HCT116 (cell line): ENCODE results near the gene NOD1. TPM values are rescaled to one million over a fixed set of nuclear protein-coding genes. Genes with fewer than 3 reads are reported as not detected.

Experiments
- ATAC-seq: fragments of 200-7000 bp; cut with Tn5 transposase; 2 replicates; pipeline ENCODE4 v1.9.1; 2020; ENCODE audit warnings: mild to moderate bottlenecking, moderate library complexity
- BruUV-seq: library from RNA; stranded (reverse); fragments of 400-500 nt; replicated peaks from 2 replicates; lab custom pipeline; 2021; lab: Mats Ljungman, UMichigan
- CTCF ChIA-PET: fragments of 300-600 bp; sonication (Branson Sonifier 250); formaldehyde crosslinking; loops from one replicate; lab custom pipeline; 2021; ENCODE audit warnings: antibody characterized with exemption; lab: Charles Lee
- POLR2A ChIA-PET: fragments of 300-600, 350-600 bp; sonication (Branson Sonifier 250); formaldehyde crosslinking; loops from one replicate; lab custom pipeline; 2021; ENCODE audit warnings: antibody characterized with exemption; lab: Charles Lee
- RAD21 ChIA-PET, 2 experiments: fragments of 300-600 bp; sonication (Branson Sonifier 250); formaldehyde crosslinking; loops; one replicate each; lab custom pipeline; 2023; ENCODE audit warnings: low total read pairs in 2 of 2; ENCODE audit not compliant: uncharacterized antibody in 2 of 2, unreplicated experiment in 2 of 2, low non-redundant PET in 1 of 2; lab: Charles Lee
- DNase-seq: peaks from one replicate; pipeline ENCODE4 v3.0.0-alpha.2; 2010; ENCODE audit warnings: low read depth, low spot score
- H2AFZ ChIP-seq: fragments of 200-600 bp; shearing (Covaris generic), sonication (generic); 2 replicates; pipeline ENCODE4 v1.6.1; 2017; ENCODE audit warnings: low read depth, mixed run types, mixed read lengths, antibody characterized with exemption, low read length; ENCODE audit not compliant: poor library complexity, severe bottlenecking
- H3K27ac ChIP-seq: 2 replicates; pipeline ENCODE4 v1.5.1; 2012; ENCODE audit warnings: low read depth, low read length
- H3K27me3 ChIP-seq: fragments of 200-600 bp; sonication (generic); 2 replicates; pipeline ENCODE4 v1.6.1; 2016; ENCODE audit warnings: mixed run types, low read length, mixed read lengths; ENCODE audit not compliant: insufficient read depth
- H3K36me3 ChIP-seq, 2 experiments: fragments of 200-500 bp in 1 of 2; fragments of 200-600 bp in 1 of 2; sonication (Bioruptor generic) in 1 of 2; sonication (generic) in 1 of 2; 2 replicates each; pipeline versions ENCODE4 v1.5.1 to v1.6.1; 2014 to 2016; ENCODE audit warnings: low read length in 2 of 2, inconsistent platforms in 1 of 2, mixed read lengths in 1 of 2, mixed run types in 1 of 2; ENCODE audit not compliant: insufficient read depth in 2 of 2, control insufficient read depth in 1 of 2
- H3K4me1 ChIP-seq, 2 experiments: fragments of 200-600 bp in 1 of 2; sonication (generic) in 1 of 2; 2 replicates each; pipeline versions ENCODE4 v1.5.1 to v1.6.1; 2012 to 2017; ENCODE audit warnings: low read length in 2 of 2, inconsistent platforms in 1 of 2, mild to moderate bottlenecking in 1 of 2, mixed read lengths in 1 of 2, mixed run types in 1 of 2, moderate library complexity in 1 of 2; ENCODE audit not compliant: insufficient read depth in 2 of 2, control insufficient read depth in 1 of 2
- H3K4me2 ChIP-seq: fragments of 200-600 bp; sonication (generic); 2 replicates; pipeline ENCODE4 v1.6.1; 2017; ENCODE audit warnings: mixed run types, low read length, mixed read lengths
- H3K4me3 ChIP-seq, 2 experiments: fragments of 200-600 bp in 1 of 2; sonication (generic) in 1 of 2; replicated peaks in 1 of 2; 2 replicates each; pipeline ENCODE4 v1.5.1; 2011 to 2016; ENCODE audit warnings: low read length in 2 of 2, control low read depth in 1 of 2, low read depth in 1 of 2, mild to moderate bottlenecking in 1 of 2, mixed read lengths in 1 of 2, mixed run types in 1 of 2
- H3K79me2 ChIP-seq: fragments of 200-600 bp; sonication (generic); 2 replicates; pipeline ENCODE4 v1.6.1; 2017; ENCODE audit warnings: mild to moderate bottlenecking, mixed run types, low read length, moderate library complexity, mixed read lengths; ENCODE audit not compliant: insufficient read depth
- H3K9ac ChIP-seq: fragments of 200-600 bp; sonication (generic); 2 replicates; pipeline ENCODE4 v1.6.1; 2016; ENCODE audit warnings: low read length, mixed read lengths
- H3K9me2 ChIP-seq: fragments of 200-600 bp; sonication (generic), shearing (Covaris generic); 2 replicates; pipeline ENCODE4 v1.6.1; 2017; ENCODE audit warnings: mixed run types, mild to moderate bottlenecking, moderate library complexity; ENCODE audit not compliant: insufficient read depth
- H3K9me3 ChIP-seq, 2 experiments: fragments of 200-500 bp in 1 of 2; fragments of 200-600 bp in 1 of 2; sonication (Bioruptor generic) in 1 of 2; sonication (generic) in 1 of 2; 2 replicates each; pipeline ENCODE4 v1.6.1; 2014 to 2017; ENCODE audit warnings: low read length in 2 of 2, mixed read lengths in 2 of 2, inconsistent platforms in 1 of 2, low read depth in 1 of 2, mild to moderate bottlenecking in 1 of 2, mixed run types in 1 of 2, moderate library complexity in 1 of 2; ENCODE audit not compliant: control insufficient read depth in 1 of 2, insufficient read depth in 1 of 2
- H4K20me1 ChIP-seq: fragments of 200-600 bp; sonication (generic), shearing (Covaris generic); 2 replicates; pipeline ENCODE4 v1.6.1; 2017; ENCODE audit warnings: mixed run types, mild to moderate bottlenecking, moderate library complexity; ENCODE audit not compliant: insufficient read depth
- CBX3 ChIP-seq: IDR thresholded peaks from 2 replicates; pipeline ENCODE4 v1.6.1; 2012; ENCODE audit warnings: low read depth
- CEBPB ChIP-seq: IDR thresholded peaks from 2 replicates; pipeline ENCODE4 v1.6.1; 2012; ENCODE audit warnings: low read depth
- ELF1 ChIP-seq: IDR thresholded peaks from 2 replicates; pipeline ENCODE4 v1.6.1; 2012; ENCODE audit warnings: low read depth, borderline replicate concordance
- EZH2phosphoT487 ChIP-seq: fragments of 200-600 bp; IDR thresholded peaks from 2 replicates; pipeline ENCODE4 v1.6.1; 2018; ENCODE audit warnings: antibody characterized with exemption, borderline replicate concordance
- JUND ChIP-seq: IDR thresholded peaks from 2 replicates; pipeline ENCODE4 v1.6.1; 2012
- POLR2AphosphoS5 ChIP-seq: IDR thresholded peaks from 2 replicates; pipeline ENCODE4 v1.6.1; 2011; ENCODE audit warnings: mild to moderate bottlenecking, low read depth, low read length, moderate library complexity
- RAD21 ChIP-seq: IDR thresholded peaks from 2 replicates; pipeline ENCODE4 v1.6.1; 2012; ENCODE audit warnings: low read depth, mild to moderate bottlenecking
- SIN3A ChIP-seq: IDR thresholded peaks from 2 replicates; pipeline ENCODE4 v1.6.1; 2012; ENCODE audit warnings: low read depth
- SP1 ChIP-seq: IDR thresholded peaks from 2 replicates; pipeline ENCODE4 v1.6.1; 2012; ENCODE audit warnings: low read depth
- SRF ChIP-seq: IDR thresholded peaks from 2 replicates; pipeline ENCODE4 v1.6.1; 2012; ENCODE audit warnings: low read depth
- TCF7L2 ChIP-seq: IDR thresholded peaks from 2 replicates; pipeline ENCODE4 v1.7.0; 2011; ENCODE audit warnings: borderline replicate concordance, inconsistent platforms; ENCODE audit not compliant: insufficient read depth, insufficient read length; ENCODE audit errors: extremely low read depth
- YY1 ChIP-seq: IDR thresholded peaks from 2 replicates; pipeline ENCODE4 v1.6.1; 2011; ENCODE audit warnings: low read length, low read depth, moderate library complexity, mild to moderate bottlenecking; ENCODE audit not compliant: insufficient replicate concordance; ENCODE audit errors: extremely low read depth
- ZFX ChIP-seq: fragments of 450-650 bp; IDR thresholded peaks from 2 replicates; pipeline ENCODE4 v1.6.1; 2017
- intact Hi-C: fragments of 100-400 bp; cut with micrococcal nuclease; formaldehyde crosslinking; loops from 2 replicates; pipeline ENCODE4 v1.10.0; 2022
- total RNA-seq: library from RNA; stranded (reverse); gene quantifications from one replicate; pipeline ENCODE4 v1.2.1, GENCODE V29; 2021; ENCODE audit not compliant: unreplicated experiment
- TF ChIP-seq, protein P1 (sequence below): IDR thresholded peaks from 2 replicates; pipeline ENCODE4 v1.6.1; 2012; ENCODE audit warnings: low read depth
- TF ChIP-seq, protein P2 (sequence below): IDR thresholded peaks from 2 replicates; pipeline ENCODE4 v1.6.1; 2011; ENCODE audit warnings: mild to moderate bottlenecking, low read length, moderate library complexity; ENCODE audit not compliant: insufficient replicate concordance; ENCODE audit errors: extremely low read depth
- TF ChIP-seq, protein P3 (sequence below): IDR thresholded peaks from 2 replicates; pipeline ENCODE4 v1.6.1; 2012
- TF ChIP-seq, protein P4 (sequence below), 3 experiments: fragments of 200-600 bp in 1 of 3; sonication (generic) in 1 of 3; IDR thresholded peaks in 2 of 3; conservative IDR thresholded peaks in 1 of 3; 2 replicates each; pipeline ENCODE4 v1.5.1; 2012 to 2017; ENCODE audit warnings: low read depth in 2 of 3, low read length in 2 of 3, antibody characterized with exemption in 1 of 3, borderline replicate concordance in 1 of 3, control low read depth in 1 of 3, mild to moderate bottlenecking in 1 of 3, mixed read lengths in 1 of 3, mixed run types in 1 of 3, moderate library complexity in 1 of 3; ENCODE audit not compliant: insufficient read depth in 1 of 3

Gene NOD1
- total RNA-seq, 1 experiment from 2014 or later = 5.9 TPM

DNA sequence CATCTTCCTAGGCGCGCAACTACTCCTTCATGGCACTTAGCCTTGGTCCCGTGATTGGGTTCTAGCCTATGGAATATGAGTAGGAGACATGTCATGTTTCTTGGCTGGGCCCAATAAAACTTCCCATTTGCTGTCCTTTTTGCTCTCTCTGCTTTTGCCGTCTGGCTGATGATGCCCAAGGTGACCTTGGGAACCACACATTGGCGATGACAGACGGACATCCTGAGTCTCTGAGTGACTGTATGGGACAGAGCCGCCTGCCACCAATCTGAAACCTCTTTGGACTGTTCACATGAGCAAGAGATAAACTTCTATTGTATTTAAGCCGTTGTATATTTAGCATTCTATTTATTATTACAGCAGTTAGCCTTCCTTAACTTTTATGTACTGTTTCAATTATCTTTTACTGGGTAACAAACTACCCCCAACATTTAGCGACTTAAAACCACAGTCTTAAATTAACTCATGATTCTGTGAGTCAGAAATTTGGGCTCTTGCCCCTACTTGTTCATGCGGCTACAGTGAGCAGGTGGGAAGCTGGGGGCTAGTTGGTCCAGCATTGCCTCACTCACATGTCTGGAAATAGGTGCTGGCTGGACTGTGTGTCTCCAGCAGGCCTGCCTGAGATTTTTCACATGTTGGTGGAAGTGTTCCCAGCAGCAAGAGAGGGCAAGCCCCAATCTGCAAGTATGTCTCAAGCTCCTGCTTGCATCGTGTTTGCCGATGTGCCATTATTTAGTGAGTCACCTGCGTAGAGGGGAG, 71.7 kb downstream of the NOD1 start:
- no peaks in the 10 kb centered on the region for H3K27me3 ChIP-seq
- no peaks in the 10 kb centered on the region for H3K36me3 ChIP-seq
- no TSS peak for BruUV-seq
- H3K4me3 ChIP-seq = no peak overlapping the region
- RAD21 ChIA-PET = no interaction called here
- H3K27ac ChIP-seq = no peak overlapping the region
- H3K9ac ChIP-seq = no peak overlapping the region
- H3K4me1 ChIP-seq = peaks cover 0 to 5% of the 10 kb centered on the region in 2 experiments; a peak in 2 of 4 replicates
- CTCF ChIA-PET = interaction anchor here (1.2 kb wide), 1 partner anchor 131 kb away, joined by 5 read pairs; no protein-coding TSS in a partner anchor
- H3K9me3 ChIP-seq = no peaks in the 10 kb centered on the region
- POLR2A ChIA-PET = no interaction called here
- no peak for DNase-seq
- intact Hi-C loops = no loop called here
- H3K9me2 ChIP-seq = no peaks in the 10 kb centered on the region
- H2AFZ ChIP-seq = no peak overlapping the region
- H3K4me2 ChIP-seq = no peak overlapping the region
- no peaks in the 10 kb centered on the region for H4K20me1 ChIP-seq
- no peaks in the 10 kb centered on the region for H3K79me2 ChIP-seq
- TF ChIP-seq POLR2AphosphoS5 = no peak
- no peak for TF ChIP-seq SIN3A
- TF ChIP-seq, protein P1, sequence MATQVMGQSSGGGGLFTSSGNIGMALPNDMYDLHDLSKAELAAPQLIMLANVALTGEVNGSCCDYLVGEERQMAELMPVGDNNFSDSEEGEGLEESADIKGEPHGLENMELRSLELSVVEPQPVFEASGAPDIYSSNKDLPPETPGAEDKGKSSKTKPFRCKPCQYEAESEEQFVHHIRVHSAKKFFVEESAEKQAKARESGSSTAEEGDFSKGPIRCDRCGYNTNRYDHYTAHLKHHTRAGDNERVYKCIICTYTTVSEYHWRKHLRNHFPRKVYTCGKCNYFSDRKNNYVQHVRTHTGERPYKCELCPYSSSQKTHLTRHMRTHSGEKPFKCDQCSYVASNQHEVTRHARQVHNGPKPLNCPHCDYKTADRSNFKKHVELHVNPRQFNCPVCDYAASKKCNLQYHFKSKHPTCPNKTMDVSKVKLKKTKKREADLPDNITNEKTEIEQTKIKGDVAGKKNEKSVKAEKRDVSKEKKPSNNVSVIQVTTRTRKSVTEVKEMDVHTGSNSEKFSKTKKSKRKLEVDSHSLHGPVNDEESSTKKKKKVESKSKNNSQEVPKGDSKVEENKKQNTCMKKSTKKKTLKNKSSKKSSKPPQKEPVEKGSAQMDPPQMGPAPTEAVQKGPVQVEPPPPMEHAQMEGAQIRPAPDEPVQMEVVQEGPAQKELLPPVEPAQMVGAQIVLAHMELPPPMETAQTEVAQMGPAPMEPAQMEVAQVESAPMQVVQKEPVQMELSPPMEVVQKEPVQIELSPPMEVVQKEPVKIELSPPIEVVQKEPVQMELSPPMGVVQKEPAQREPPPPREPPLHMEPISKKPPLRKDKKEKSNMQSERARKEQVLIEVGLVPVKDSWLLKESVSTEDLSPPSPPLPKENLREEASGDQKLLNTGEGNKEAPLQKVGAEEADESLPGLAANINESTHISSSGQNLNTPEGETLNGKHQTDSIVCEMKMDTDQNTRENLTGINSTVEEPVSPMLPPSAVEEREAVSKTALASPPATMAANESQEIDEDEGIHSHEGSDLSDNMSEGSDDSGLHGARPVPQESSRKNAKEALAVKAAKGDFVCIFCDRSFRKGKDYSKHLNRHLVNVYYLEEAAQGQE = no peak
- TF ChIP-seq CBX3 = no peak
- TF ChIP-seq JUND = no peak
- TF ChIP-seq ZFX = no peak
- TF ChIP-seq, protein P2, sequence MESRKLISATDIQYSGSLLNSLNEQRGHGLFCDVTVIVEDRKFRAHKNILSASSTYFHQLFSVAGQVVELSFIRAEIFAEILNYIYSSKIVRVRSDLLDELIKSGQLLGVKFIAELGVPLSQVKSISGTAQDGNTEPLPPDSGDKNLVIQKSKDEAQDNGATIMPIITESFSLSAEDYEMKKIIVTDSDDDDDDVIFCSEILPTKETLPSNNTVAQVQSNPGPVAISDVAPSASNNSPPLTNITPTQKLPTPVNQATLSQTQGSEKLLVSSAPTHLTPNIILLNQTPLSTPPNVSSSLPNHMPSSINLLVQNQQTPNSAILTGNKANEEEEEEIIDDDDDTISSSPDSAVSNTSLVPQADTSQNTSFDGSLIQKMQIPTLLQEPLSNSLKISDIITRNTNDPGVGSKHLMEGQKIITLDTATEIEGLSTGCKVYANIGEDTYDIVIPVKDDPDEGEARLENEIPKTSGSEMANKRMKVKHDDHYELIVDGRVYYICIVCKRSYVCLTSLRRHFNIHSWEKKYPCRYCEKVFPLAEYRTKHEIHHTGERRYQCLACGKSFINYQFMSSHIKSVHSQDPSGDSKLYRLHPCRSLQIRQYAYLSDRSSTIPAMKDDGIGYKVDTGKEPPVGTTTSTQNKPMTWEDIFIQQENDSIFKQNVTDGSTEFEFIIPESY = no peak
- no peak for TF ChIP-seq ELF1
- no peak for TF ChIP-seq SP1
- no peak for TF ChIP-seq TCF7L2
- TF ChIP-seq RAD21 = no peak
- no peak for TF ChIP-seq CEBPB
- no peak for TF ChIP-seq EZH2phosphoT487
- no peak for TF ChIP-seq SRF
- TF ChIP-seq, protein P3, sequence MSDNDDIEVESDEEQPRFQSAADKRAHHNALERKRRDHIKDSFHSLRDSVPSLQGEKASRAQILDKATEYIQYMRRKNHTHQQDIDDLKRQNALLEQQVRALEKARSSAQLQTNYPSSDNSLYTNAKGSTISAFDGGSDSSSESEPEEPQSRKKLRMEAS = no peak
- TF ChIP-seq YY1 = no peak
- TF ChIP-seq, protein P4, sequence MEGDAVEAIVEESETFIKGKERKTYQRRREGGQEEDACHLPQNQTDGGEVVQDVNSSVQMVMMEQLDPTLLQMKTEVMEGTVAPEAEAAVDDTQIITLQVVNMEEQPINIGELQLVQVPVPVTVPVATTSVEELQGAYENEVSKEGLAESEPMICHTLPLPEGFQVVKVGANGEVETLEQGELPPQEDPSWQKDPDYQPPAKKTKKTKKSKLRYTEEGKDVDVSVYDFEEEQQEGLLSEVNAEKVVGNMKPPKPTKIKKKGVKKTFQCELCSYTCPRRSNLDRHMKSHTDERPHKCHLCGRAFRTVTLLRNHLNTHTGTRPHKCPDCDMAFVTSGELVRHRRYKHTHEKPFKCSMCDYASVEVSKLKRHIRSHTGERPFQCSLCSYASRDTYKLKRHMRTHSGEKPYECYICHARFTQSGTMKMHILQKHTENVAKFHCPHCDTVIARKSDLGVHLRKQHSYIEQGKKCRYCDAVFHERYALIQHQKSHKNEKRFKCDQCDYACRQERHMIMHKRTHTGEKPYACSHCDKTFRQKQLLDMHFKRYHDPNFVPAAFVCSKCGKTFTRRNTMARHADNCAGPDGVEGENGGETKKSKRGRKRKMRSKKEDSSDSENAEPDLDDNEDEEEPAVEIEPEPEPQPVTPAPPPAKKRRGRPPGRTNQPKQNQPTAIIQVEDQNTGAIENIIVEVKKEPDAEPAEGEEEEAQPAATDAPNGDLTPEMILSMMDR (IDR thresholded peaks at IDR 0.05 in 2 of 3, conservative IDR thresholded peaks at IDR 0.05 in 1 of 3; ENCODE audit: borderline replicate concordance in 1 of 3, insufficient read depth in 1 of 3, low read depth in 2 of 3, low read length in 2 of 3) = no peak
- ATAC-seq = no peak
